CD4-positive, alpha-beta T cell treated with Interleukin-6 for 4 hours (primary cell): ENCODE data around the gene CYP1A1.
"Not testable (repeated sequence)": the region's sequence is repeated elsewhere in the genome, so short reads cannot be mapped to it uniquely, and the experiment has no call there.

Experiments
- DNase-seq: peaks from one replicate; pipeline ENCODE4 v3.0.0-alpha.2; 2020; ENCODE audit warnings: mixed read lengths

The CYP1A1 gene, protein sequence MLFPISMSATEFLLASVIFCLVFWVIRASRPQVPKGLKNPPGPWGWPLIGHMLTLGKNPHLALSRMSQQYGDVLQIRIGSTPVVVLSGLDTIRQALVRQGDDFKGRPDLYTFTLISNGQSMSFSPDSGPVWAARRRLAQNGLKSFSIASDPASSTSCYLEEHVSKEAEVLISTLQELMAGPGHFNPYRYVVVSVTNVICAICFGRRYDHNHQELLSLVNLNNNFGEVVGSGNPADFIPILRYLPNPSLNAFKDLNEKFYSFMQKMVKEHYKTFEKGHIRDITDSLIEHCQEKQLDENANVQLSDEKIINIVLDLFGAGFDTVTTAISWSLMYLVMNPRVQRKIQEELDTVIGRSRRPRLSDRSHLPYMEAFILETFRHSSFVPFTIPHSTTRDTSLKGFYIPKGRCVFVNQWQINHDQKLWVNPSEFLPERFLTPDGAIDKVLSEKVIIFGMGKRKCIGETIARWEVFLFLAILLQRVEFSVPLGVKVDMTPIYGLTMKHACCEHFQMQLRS

DNA sequence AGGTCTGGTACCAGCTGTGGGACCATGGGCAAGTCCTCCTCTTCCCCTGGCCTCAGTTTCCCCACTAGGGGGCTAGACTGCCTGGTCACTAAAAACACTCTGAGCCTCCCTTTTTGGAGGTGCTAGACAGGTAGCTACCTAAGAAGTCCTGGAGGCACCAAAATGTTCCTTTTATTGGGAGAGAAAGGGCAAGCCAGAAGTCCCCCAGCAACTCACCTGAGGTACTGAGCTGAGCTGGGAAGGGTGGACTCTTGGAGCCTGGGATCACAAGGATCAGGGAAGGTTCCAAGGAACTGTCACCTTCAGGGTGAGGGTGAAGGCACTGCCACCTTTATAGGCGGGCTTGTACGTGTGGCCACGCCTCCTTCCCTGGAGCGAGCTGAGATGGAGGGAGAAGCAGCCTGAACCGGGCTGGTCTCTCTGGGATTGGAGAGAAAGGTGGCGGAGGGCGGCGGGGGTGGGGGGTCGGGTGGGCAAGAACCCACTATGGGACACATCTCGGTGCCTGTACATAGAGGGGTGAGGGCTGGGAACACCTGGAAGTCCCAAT lies at the start of gene CYP1A1:
TSS of gene CYP1A1 (minus strand) at position 304 of the 550 bp plus-strand sequence. CDS start 2,431 bp downstream, outside the sequence.
- peak; percentile 60 for DNase-seq

DNA sequence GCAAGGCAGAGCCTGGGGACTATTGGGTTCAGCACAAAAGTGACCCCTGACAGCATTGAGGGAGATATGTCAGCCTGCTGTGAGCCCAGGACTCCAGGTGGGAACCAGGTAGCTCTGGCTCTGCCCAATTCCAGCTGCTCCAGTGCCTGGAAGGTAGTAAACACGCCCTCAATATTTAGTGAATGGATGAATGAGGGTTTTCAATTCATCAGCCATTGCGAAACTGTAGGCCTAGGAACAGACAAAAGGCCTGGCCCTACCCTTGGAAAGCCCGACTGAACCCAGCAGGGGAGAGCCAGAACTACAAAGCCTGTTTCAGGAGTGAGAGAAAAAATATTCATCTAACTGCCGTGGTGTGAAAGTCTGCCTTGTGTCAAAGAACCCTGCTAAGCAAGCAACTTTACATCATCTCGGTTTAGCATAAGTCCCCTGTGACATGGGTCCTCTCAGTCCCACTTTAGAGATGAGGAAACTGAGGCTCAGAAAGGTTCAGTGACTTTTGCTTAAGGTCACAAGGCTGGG lies 48.5 kb upstream of the CYP1A1 start:
- DNase-seq, result no peak

GRCh38 chr15:74773329-74773728 lies 48.0 kb upstream of the CYP1A1 start:
- no peak for DNase-seq

GRCh38 chr15:74770211-74770903 lies 45.0 kb upstream of the CYP1A1 start:
- no peak for DNase-seq

- DNase-seq, result no peak
Measured at GRCh38 chr15:74769463-74770025, 44.2 kb upstream of the CYP1A1 start.

DNA sequence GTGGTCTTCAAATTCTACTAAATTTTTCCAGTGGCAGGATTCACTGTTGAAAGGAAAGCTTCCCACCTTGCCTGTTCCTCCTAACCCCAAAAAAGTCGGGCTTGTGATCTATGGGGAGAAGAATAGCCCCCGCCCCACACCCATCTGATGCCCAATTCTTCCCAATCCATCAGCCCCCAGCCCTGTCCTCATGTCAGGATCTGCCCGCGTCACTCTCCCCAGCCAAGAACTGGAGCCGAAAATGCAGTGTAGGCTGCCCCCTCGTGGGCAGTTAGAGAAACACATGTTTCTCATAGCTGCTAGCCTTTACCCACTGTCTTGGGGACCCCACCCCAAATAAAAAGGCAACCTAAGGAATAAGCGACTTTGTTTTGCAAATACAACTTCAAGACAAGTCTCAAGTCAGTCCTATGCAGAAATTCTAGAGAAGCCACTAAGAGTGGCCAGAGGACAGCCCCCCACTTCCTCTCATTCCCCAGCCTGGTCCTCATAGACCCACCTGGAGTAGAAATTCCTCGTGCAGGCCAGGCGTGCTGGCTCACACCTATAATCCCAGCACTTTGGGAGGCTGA lies 43.5 kb upstream of the CYP1A1 start:
- DNase-seq, result peak; percentile 75

DNA sequence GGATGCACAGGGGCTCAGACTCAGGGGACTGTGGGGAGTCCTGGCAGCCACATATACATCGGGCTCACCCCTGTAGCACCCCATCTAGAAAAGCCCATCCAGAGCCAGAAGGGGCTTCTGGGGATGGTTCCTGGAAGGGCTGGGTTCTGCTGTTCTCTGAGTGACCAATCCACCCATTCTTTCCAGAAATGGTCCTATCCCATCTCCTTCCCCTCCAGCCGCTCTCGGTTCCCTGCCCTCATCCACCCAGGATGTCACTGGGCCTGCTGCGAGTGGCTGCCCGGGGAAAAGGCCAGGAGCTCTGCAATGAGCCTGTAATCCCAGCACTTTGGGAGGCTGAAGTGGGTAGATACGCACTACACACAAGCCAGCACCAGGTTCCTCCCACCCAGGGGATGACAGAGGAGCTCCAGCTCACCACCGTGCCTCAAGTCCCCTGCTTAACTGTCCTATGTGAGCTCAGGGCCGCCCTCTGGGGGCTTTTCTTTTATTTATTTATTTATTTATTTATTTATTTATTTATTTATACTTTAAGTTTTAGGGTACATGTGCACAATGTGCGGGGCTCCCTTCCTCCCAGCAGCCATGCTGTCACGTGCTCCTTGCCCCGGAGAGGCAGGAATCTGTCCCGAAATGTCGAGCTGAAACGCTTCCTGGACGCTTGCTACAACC lies 42.9 kb upstream of the CYP1A1 start:
- no peak for DNase-seq

DNA sequence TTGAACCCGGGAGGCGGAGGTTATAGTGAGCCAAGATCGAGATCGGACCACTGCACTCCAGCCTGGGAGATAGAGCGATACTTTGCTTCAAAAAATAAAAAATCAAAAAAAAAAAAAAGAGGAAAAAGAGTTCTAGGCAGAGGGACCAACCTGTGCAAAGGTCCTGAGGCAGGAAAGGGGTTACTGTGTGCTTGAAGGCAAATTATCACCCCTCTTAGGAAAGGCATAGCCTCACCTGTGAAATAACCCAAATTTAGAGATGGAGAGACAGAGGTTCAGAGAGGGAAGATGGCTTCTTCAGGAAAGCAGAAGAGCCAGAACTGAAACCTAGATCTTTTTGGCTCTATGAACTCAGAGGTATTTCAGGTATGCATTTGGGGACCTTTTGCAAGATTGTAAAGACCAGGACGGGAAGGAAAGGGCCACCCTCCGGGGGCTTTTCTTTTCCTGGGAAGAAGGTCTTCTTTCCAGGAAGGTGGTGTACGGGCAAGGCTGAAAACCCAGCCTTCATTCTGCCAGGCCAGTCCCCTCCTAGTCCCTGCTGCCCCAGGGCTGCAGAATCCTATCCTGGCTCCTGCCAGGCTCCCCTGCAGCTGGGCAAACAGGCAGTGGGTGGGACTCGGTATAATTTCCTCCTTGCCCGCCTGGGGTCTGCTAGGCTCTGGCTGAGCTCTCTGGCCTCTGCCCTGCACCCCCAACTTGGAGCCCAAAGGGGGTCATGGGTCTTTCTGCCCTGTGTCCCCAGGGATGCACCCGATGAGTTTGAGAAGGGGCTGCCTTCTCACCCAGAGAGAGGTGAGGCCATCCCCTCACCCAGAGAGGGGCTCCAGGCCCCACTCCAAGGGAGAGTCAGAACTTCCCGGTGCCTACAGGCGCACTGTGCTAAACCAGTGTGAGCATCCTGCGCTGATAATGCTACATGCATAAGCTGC lies 42.1 kb upstream of the CYP1A1 start:
- no peak for DNase-seq

DNA sequence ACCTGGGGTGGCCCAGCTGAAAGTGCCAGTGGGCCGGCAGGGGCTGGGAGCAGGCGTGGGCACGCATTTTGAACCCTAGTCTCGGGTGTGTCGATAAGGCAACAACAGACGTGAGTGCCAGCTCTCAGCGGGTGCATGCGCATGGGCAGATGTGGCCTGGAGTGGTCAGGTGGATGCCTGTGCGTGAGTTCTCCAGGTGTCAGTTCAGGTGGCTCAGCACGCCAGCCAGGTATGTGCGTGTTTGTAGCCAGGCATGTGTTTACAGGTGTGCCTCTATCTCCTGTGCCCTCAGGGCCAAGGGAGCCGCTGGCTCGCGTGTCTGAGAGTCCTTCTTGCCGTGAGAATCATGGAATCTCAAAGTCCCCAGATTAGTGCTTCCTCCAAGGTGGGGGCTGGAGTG lies 38.1 kb upstream of the CYP1A1 start:
- DNase-seq, result no peak

GRCh38 chr15:74762791-74763150 lies 37.4 kb upstream of the CYP1A1 start:
- no peak for DNase-seq

DNA sequence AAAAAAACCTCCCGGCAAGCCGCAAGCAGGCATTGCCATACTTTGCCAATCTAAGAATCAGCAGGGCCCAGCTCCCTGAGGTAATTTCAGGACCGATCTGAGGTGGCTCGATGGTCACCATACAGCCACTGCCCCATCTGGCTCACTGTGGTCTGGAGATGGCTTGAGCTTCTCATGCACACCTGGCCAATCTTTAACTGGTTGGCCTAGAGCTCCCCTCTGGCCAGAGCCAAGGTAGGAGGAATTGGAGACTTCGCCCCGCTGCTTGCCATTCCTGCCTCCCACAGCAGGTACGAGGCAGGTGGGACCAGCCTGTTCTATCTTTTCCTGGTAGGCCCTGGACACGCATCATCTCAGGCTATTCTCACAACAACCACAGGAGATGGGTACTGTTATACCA lies 33.4 kb upstream of the CYP1A1 start:
- DNase-seq, result no peak

DNA sequence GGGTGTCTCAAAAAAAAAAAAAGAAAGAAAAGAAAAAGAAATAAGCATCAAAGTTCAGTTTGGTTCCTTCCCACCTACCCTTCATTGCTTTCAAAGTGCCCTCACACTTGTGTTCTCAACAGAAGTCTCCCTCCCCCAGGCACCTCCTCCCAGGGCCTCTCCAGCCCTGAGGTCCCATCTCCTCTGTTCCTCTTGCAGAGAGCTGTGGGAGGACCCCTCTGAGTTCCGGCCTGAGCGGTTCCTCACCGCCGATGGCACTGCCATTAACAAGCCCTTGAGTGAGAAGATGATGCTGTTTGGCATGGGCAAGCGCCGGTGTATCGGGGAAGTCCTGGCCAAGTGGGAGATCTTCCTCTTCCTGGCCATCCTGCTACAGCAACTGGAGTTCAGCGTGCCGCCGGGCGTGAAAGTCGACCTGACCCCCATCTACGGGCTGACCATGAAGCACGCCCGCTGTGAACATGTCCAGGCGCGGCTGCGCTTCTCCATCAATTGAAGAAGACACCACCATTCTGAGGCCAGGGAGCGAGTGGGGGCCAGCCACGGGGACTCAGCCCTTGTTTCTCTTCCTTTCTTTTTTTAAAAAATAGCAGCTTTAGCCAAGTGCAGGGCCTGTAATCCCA lies 29.4 kb upstream of the CYP1A1 start:
- DNase-seq, result no peak

- no peak for DNase-seq
Measured at GRCh38 chr15:74752531-74752930, 27.2 kb upstream of the CYP1A1 start.

DNA sequence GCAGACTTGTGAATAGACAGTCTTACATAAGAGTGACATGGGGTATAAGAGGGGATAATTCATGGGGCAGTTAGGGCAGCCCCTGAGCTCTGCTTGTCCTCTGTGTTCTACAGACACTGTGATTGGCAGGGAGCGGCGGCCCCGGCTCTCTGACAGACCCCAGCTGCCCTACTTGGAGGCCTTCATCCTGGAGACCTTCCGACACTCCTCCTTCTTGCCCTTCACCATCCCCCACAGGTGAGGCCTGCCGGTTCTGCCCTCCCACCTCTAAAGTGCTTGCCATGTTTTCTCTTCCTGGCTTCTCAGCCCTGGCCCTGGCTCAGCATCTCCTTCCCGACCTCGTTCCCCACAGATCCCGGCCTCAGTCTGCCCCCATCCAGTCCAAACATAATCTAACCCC lies 26.7 kb upstream of the CYP1A1 start:
- no peak for DNase-seq

DNA sequence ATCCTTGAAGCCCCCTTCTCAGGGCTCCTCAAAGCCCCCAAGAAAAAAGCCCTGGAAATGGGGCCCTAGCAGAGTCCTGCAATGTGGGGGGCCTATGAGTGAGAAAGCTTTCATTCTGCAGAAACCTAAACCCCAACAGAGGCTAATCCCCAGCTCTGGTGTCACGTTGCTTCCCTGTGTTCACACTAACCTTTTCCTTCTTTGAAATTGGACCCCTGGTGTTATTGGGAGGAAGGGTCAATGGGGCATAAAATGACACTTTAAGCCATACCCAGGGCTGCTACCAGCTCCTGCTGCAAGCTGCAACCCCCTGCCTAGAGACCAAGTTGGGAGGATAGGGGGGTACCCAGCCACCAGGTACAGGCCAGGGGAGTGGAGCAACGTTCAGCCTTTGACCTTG lies 25.4 kb upstream of the CYP1A1 start:
- DNase-seq, result no peak

DNA sequence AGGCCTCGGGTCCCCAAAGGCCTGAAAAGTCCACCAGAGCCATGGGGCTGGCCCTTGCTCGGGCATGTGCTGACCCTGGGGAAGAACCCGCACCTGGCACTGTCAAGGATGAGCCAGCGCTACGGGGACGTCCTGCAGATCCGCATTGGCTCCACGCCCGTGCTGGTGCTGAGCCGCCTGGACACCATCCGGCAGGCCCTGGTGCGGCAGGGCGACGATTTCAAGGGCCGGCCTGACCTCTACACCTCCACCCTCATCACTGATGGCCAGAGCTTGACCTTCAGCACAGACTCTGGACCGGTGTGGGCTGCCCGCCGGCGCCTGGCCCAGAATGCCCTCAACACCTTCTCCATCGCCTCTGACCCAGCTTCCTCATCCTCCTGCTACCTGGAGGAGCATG lies 24.5 kb upstream of the CYP1A1 start:
- DNase-seq, result no peak

DNA sequence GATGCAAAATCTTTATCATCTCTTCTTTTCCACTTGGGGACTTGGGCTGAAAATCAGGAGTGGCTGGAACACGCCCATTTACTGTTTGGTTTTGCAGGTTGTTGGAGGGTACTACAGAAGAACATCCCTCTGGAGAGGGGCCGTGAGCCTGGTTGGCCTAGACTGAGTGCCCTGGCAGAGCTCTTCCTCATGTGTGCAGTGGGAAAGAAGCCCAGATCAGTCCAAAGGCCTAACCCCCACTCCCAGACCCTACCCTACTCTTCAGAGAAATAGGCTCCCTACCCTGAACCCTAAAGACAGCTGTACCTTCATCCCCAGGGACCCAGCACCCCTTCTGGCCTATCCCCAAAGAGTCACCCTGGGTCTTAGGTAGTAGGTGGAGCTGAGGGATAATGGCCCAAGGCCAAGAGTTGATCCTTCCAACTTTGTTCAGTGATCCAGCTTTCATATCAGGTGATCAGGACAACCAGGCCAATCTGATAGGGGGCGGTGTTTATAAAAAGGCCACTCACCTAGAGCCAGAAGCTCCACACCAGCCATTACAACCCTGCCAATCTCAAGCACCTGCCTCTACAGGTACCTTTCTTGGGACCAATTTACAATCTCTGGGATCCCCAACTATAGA lies 23.1 kb upstream of the CYP1A1 start, which contains the start of gene CYP1A2:
TSS of gene CYP1A2 (plus strand) at position 524 of the 625 bp plus-strand sequence. CDS start 894 bp downstream, outside the sequence.
- no peak for DNase-seq

- DNase-seq, result no peak
Measured at GRCh38 chr15:74746389-74746788, 21.1 kb upstream of the CYP1A1 start.

- no peak for DNase-seq
Measured at GRCh38 chr15:74742422-74742821, 17.1 kb upstream of the CYP1A1 start.

DNA sequence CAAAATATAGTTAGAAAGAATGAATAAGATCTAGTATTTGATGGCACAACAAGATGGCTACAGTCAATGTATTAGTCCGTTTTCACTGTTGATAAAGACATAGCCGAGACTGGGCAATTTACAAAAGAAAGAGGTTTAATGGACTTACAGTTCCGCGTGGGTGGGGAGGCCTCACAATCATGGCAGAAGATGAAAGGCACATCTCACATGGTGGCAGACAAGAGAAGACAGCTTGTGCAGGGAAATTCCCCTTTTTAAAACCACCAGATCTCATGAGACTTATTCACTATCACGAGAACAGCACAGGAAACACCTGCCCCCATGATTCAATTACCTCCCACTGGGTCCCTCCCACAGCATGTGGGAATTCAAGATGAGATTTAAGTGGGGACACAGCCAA lies 12.9 kb upstream of the CYP1A1 start:
- DNase-seq, result not testable (repeated sequence)
